GM23338 (cell line): ENCODE data around the gene ZFYVE21. TPM values are rescaled to one million over a fixed set of nuclear protein-coding genes. Genes with fewer than 3 reads are reported as not detected.

ENCODE experiments used
- ATAC-seq: fragments of 200-7000 bp; cut with Tn5 transposase; 3 replicates; pipeline ENCODE4 v1.9.1; 2020
- DNase-seq: peaks from one replicate; pipeline ENCODE4 v3.0.0-alpha.2; 2015; ENCODE audit warnings: low spot score
- H2AFZ ChIP-seq: fragments of 200-600 bp; sonication (generic); 2 replicates; pipeline ENCODE4 v1.8.0; 2016; ENCODE audit warnings: antibody characterized with exemption, mild to moderate bottlenecking, moderate library complexity
- H3F3A ChIP-seq: fragments of 200-600 bp; sonication (generic); replicated peaks from 2 replicates; pipeline ENCODE4 v1.8.0; 2017; ENCODE audit warnings: antibody characterized with exemption, mixed run types, low read depth
- H3K27ac ChIP-seq: fragments of 200-600 bp; sonication (generic); 2 replicates; pipeline ENCODE4 v1.6.1; 2016; ENCODE audit warnings: low read depth
- H3K27me3 ChIP-seq: fragments of 200-600 bp; sonication (generic); 2 replicates; pipeline ENCODE4 v1.8.0; 2016; ENCODE audit warnings: mild to moderate bottlenecking, mixed run types, moderate library complexity; ENCODE audit not compliant: insufficient read depth
- H3K36me3 ChIP-seq: fragments of 200-600 bp; sonication (generic); 2 replicates; pipeline ENCODE4 v1.8.0; 2016; ENCODE audit warnings: mild to moderate bottlenecking; ENCODE audit not compliant: insufficient read depth
- H3K4me1 ChIP-seq: fragments of 200-600 bp; sonication (generic); 2 replicates; pipeline ENCODE4 v1.8.0; 2016; ENCODE audit warnings: mild to moderate bottlenecking, moderate library complexity; ENCODE audit not compliant: insufficient read depth
- H3K4me2 ChIP-seq: fragments of 200-600 bp; sonication (generic); 2 replicates; pipeline ENCODE4 v1.7.1; 2017; ENCODE audit warnings: mixed run types
- H3K4me3 ChIP-seq: fragments of 200-600 bp; sonication (generic); 2 replicates; pipeline ENCODE4 v1.6.1; 2016; ENCODE audit warnings: mixed run types
- H3K79me2 ChIP-seq: fragments of 200-600 bp; sonication (generic); replicated peaks from 2 replicates; pipeline ENCODE4 v1.8.0; 2017; ENCODE audit warnings: mild to moderate bottlenecking; ENCODE audit not compliant: insufficient read depth
- H3K9me2 ChIP-seq: fragments of 200-600 bp; sonication (generic); 2 replicates; pipeline ENCODE4 v1.8.0; 2017; ENCODE audit not compliant: insufficient read depth
- H4K20me1 ChIP-seq: fragments of 200-600 bp; sonication (generic); replicated peaks from 2 replicates; pipeline ENCODE4 v1.8.0; 2017; ENCODE audit warnings: mild to moderate bottlenecking; ENCODE audit not compliant: insufficient read depth
- H3K27ac Mint-ChIP-seq: 2 replicates; pipeline ENCODE4 v1.8.0; 2020; ENCODE audit warnings: inconsistent platforms, mild to moderate bottlenecking, moderate library complexity, mixed read lengths
- H3K27me3 Mint-ChIP-seq: 3 replicates; pipeline ENCODE4 v1.8.0; 2022; ENCODE audit warnings: low read depth, mild to moderate bottlenecking, moderate library complexity, mixed read lengths, inconsistent platforms; ENCODE audit not compliant: insufficient read depth, poor library complexity
- H3K36me3 Mint-ChIP-seq: 3 replicates; pipeline ENCODE4 v1.8.0; 2021; ENCODE audit warnings: low read depth, mild to moderate bottlenecking, inconsistent platforms, moderate library complexity, mixed read lengths
- H3K4me1 Mint-ChIP-seq: 3 replicates; pipeline ENCODE4 v1.8.0; 2020; ENCODE audit warnings: mild to moderate bottlenecking, inconsistent platforms, mixed read lengths
- H3K4me3 Mint-ChIP-seq: 3 replicates; pipeline ENCODE4 v1.8.0; 2021; ENCODE audit warnings: moderate library complexity, mild to moderate bottlenecking, inconsistent platforms, mixed read lengths
- H3K9me3 Mint-ChIP-seq: 3 replicates; pipeline ENCODE4 v1.8.0; 2020; ENCODE audit warnings: moderate library complexity, mild to moderate bottlenecking, inconsistent platforms, mixed read lengths
- ETS1 ChIP-seq: IDR thresholded peaks from 2 replicates; pipeline ENCODE4 v1.6.1; 2016; ENCODE audit warnings: antibody characterized with exemption
- POLR2AphosphoS5 ChIP-seq: IDR thresholded peaks from 2 replicates; pipeline ENCODE4 v1.6.1; 2016; ENCODE audit warnings: antibody characterized with exemption, low read depth
- REST ChIP-seq: IDR thresholded peaks from one replicate; pipeline ENCODE4 v1.6.1; 2018; ENCODE audit warnings: antibody characterized with exemption; ENCODE audit not compliant: unreplicated experiment
- STAT1 ChIP-seq: IDR thresholded peaks from one replicate; pipeline ENCODE4 v1.6.1; 2016; ENCODE audit warnings: antibody characterized with exemption; ENCODE audit not compliant: unreplicated experiment
- long read RNA-seq: library from polyadenylated mRNA; unstranded; transcript quantifications from one replicate; pipeline ENCODE4 v2.0.0, GENCODE V29; 2020; ENCODE audit not compliant: unreplicated experiment
- polyA plus RNA-seq: library from polyadenylated mRNA; unstranded; fragments of >200 nt; fragmentation: Nextera tagmentation; extraction: Ambion mirVana; gene quantifications from 2 replicates; pipeline ENCODE4 v1.2.1, GENCODE V29; 2016
- total RNA-seq: library from RNA; depleted of rRNA; stranded (reverse); fragments of >200 nt; shearing (Covaris generic); gene quantifications from 2 replicates; pipeline ENCODE4 v1.2.3, GENCODE V29; 2014; rRNA removed
- TF ChIP-seq, protein P1 (sequence below): fragments of 250-450 bp; sonication (Bioruptor Pico); IDR thresholded peaks from 2 replicates; pipeline ENCODE4 v1.5.0; 2020; ENCODE audit warnings: mild to moderate bottlenecking, moderate library complexity

The ZFYVE21 gene
- total RNA-seq (89.6 and 116 TPM in 2 replicates), polyA plus RNA-seq (79.4 and 88.0 TPM in 2 replicates)
- long read RNA-seq, transcript ZFYVE21-201 (8 exons, 1,521 nt), result minor isoform, 38 of 90 reads
- long read RNA-seq, transcript ZFYVE21-202 (7 exons, 1,383 nt), result major isoform, 41 of 90 reads
- long read RNA-seq, partial matches to known transcripts, result 1 of 90 reads
- long read RNA-seq, other reads (novel, unspliced or antisense), result 9 of 90 reads

DNA sequence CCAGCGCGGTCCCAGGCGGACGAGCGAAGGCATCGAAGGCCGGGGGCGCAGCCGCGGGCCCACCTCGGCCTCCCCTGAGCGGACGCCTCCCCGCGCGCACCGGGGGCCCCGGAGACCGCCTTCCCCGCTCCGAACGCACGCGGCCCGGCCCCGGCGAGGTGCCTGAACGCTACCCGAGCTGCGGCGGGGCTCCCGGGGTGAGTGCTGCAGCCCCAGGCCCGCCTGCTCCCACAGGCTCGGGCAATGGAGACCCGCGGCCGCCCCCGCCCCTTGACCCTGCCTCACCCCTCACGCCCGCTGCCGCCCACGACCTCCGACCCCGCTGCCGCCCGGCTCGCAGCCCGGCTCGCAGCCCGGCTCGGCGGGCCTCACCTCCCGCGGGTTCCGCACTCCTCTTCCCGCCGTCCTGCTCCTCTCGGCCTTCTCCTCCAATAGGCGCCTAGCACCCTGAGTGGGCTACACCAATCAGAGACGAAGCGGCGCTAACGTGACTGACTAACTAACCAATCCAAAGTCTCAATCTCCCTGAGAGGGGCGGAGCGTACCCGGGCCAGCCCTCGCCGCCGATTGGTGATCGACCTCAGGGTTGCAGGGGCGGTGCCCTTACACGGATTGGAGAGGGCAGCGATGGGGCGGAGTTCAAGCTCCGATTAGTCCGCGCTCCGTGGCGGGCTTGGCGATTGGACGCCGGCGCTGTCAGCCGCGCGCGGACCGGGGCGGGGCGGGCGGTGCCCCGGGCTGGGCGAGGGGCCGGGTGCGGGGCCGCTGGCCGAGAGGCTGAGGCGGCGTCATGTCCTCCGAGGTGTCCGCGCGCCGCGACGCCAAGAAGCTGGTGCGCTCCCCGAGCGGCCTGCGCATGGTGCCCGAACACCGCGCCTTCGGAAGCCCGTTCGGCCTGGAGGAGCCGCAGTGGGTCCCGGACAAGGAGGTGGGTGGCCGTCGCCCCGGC, at the start of gene ZFYVE21, which contains the start of gene XRCC3:
Gene ZFYVE21, plus strand, starts transcription at position 759 of the 949 bp plus-strand sequence. Its CDS starts 32 bp downstream, at position 791.
Gene XRCC3, minus strand, starts transcription at position 400 of the 949 bp plus-strand sequence. CDS start 4,364 bp downstream, outside the sequence.
- H3K36me3 Mint-ChIP-seq, result peaks cover 18% of the 10 kb centered on the region
- H3F3A ChIP-seq, result peaks cover 13% of the 10 kb centered on the region; the same call in 1 of the 2 replicates
- H3K79me2 ChIP-seq, result peaks cover 63% of the 10 kb centered on the region
- ATAC-seq, result peak; percentile 89
- peaks cover 34% of the 10 kb centered on the region for H3K4me1 Mint-ChIP-seq
- peak within 1 kb of the TSS; percentile 39; the same call in 1 of the 2 replicates for H3K27ac ChIP-seq
- 0 out of 2 replicates have a peak, but pooled peaks have one; percentile 7 for TF ChIP-seq ETS1
- peak; percentile 80 for TF ChIP-seq POLR2AphosphoS5
- TF ChIP-seq STAT1, result no peak
- no peaks in the 10 kb centered on the region for H3K36me3 ChIP-seq
- H3K4me1 ChIP-seq, result peaks cover 11% of the 10 kb centered on the region
- no peak within 1 kb of the TSS for H2AFZ ChIP-seq
- H3K9me2 ChIP-seq, result no peaks in the 10 kb centered on the region
- H3K9me3 Mint-ChIP-seq, result no peaks in the 10 kb centered on the region
- peak within 1 kb of the TSS; percentile 78; the same call in 1 of the 2 replicates for H3K27ac Mint-ChIP-seq
- peak within 1 kb of the TSS; percentile 79 for H3K4me3 ChIP-seq
- DNase-seq, result peak; percentile 99
- H3K27me3 Mint-ChIP-seq, result peaks cover 23% of the 10 kb centered on the region
- peaks cover 28% of the 10 kb centered on the region for H4K20me1 ChIP-seq
- H3K4me3 Mint-ChIP-seq, result peak within 1 kb of the TSS; percentile 88
- no peaks in the 10 kb centered on the region for H3K27me3 ChIP-seq
- peak within 1 kb of the TSS; percentile 90 for H3K4me2 ChIP-seq

- H2AFZ ChIP-seq, result no peak overlapping the region
- no peak overlapping the region for H3K4me3 Mint-ChIP-seq
- H3K4me1 ChIP-seq, result no peaks in the 10 kb centered on the region
- no peak overlapping the region for H3K4me2 ChIP-seq
- H3K4me3 ChIP-seq, result no peak overlapping the region
- H3K79me2 ChIP-seq, result peaks cover 11% of the 10 kb centered on the region
- no peaks in the 10 kb centered on the region for H3K9me3 Mint-ChIP-seq
- no peak for DNase-seq
- no peaks in the 10 kb centered on the region for H3K9me2 ChIP-seq
- 0 out of 2 replicates have a peak, but pooled peaks cover 6% of the 10 kb centered on the region for H3F3A ChIP-seq
- no peaks in the 10 kb centered on the region for H3K27me3 ChIP-seq
- ATAC-seq, result no peak
- H3K27ac Mint-ChIP-seq, result no peak overlapping the region
- H3K36me3 ChIP-seq, result peaks cover 61% of the 10 kb centered on the region
- H4K20me1 ChIP-seq, result peaks cover 9% of the 10 kb centered on the region
- H3K36me3 Mint-ChIP-seq, result peaks cover 66% of the 10 kb centered on the region
- no peak overlapping the region for H3K27ac ChIP-seq
- H3K4me1 Mint-ChIP-seq, result no peaks in the 10 kb centered on the region
- peaks cover 2% of the 10 kb centered on the region for H3K27me3 Mint-ChIP-seq
- TF ChIP-seq, protein P1, sequence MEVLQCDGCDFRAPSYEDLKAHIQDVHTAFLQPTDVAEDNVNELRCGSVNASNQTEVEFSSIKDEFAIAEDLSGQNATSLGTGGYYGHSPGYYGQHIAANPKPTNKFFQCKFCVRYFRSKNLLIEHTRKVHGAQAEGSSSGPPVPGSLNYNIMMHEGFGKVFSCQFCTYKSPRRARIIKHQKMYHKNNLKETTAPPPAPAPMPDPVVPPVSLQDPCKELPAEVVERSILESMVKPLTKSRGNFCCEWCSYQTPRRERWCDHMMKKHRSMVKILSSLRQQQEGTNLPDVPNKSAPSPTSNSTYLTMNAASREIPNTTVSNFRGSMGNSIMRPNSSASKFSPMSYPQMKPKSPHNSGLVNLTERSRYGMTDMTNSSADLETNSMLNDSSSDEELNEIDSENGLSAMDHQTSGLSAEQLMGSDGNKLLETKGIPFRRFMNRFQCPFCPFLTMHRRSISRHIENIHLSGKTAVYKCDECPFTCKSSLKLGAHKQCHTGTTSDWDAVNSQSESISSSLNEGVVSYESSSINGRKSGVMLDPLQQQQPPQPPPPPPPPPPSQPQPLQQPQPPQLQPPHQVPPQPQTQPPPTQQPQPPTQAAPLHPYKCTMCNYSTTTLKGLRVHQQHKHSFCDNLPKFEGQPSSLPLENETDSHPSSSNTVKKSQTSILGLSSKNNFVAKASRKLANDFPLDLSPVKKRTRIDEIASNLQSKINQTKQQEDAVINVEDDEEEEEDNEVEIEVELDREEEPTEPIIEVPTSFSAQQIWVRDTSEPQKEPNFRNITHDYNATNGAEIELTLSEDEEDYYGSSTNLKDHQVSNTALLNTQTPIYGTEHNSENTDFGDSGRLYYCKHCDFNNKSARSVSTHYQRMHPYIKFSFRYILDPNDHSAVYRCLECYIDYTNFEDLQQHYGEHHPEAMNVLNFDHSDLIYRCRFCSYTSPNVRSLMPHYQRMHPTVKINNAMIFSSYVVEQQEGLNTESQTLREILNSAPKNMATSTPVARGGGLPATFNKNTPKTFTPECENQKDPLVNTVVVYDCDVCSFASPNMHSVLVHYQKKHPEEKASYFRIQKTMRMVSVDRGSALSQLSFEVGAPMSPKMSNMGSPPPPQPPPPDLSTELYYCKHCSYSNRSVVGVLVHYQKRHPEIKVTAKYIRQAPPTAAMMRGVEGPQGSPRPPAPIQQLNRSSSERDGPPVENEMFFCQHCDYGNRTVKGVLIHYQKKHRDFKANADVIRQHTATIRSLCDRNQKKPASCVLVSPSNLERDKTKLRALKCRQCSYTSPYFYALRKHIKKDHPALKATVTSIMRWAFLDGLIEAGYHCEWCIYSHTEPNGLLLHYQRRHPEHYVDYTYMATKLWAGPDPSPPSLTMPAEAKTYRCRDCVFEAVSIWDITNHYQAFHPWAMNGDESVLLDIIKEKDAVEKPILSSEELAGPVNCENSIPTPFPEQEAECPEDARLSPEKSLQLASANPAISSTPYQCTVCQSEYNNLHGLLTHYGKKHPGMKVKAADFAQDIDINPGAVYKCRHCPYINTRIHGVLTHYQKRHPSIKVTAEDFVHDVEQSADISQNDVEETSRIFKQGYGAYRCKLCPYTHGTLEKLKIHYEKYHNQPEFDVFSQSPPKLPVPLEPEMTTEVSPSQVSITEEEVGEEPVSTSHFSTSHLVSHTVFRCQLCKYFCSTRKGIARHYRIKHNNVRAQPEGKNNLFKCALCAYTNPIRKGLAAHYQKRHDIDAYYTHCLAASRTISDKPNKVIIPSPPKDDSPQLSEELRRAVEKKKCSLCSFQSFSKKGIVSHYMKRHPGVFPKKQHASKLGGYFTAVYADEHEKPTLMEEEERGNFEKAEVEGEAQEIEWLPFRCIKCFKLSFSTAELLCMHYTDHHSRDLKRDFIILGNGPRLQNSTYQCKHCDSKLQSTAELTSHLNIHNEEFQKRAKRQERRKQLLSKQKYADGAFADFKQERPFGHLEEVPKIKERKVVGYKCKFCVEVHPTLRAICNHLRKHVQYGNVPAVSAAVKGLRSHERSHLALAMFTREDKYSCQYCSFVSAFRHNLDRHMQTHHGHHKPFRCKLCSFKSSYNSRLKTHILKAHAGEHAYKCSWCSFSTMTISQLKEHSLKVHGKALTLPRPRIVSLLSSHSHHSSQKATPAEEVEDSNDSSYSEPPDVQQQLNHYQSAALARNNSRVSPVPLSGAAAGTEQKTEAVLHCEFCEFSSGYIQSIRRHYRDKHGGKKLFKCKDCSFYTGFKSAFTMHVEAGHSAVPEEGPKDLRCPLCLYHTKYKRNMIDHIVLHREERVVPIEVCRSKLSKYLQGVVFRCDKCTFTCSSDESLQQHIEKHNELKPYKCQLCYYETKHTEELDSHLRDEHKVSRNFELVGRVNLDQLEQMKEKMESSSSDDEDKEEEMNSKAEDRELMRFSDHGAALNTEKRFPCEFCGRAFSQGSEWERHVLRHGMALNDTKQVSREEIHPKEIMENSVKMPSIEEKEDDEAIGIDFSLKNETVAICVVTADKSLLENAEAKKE, result no peak
- TF ChIP-seq REST, result no peak
- TF ChIP-seq ETS1, result no peak
Measured at GRCh38 chr14:103667671-103668070, 47.9 kb upstream of the ZFYVE21 start.
